ENCODE measurements around the gene CD7. TPM values are rescaled to one million over a fixed set of nuclear protein-coding genes. Genes with fewer than 3 reads are reported as not detected.
A peak's percentile ranks its signal among the peaks of the same experiment; 100 is the strongest.

Gene CD7
- total and polyA plus RNA-seq, 2 donors (not counting 1 experiment from before 2014, with no cell fraction given): 0.67 to 1.3 TPM

GRCh38 chr17:82353484-82353883 is 36.1 kb upstream of the CD7 start:
- H3K4me3 Mint-ChIP-seq: no peak overlapping the region
- Histone ChIP-seq H3K4me3 (ENCODE audit: control extremely low read depth in 1 of 5, extremely low read depth in 1 of 5, insufficient read depth in 1 of 5, low read depth in 2 of 5, low read length in 4 of 5) (no peak overlapping the region), H3K4me2 (replicated peaks; ENCODE audit: low read depth, low read length, poor library complexity, severe bottlenecking) (no peak overlapping the region), H3K4me1 (ENCODE audit: control insufficient read depth in 2 of 2, insufficient read depth in 2 of 2, low read length in 2 of 2) (peaks cover 9 to 13% of the 10 kb centered on the region in 2 donors), H2AFZ (ENCODE audit: insufficient read depth, low read depth, low read length, poor library complexity, severe bottlenecking) (no peak overlapping the region), H3K36me3 (replicated peaks in 1 of 2; ENCODE audit: control extremely low read depth in 1 of 2, control insufficient read depth in 1 of 2, extremely low read depth in 1 of 2, insufficient read depth in 2 of 2, low read length in 1 of 2) (no peaks in the 10 kb centered on the region), H3K27me3 (replicated peaks in 1 of 4; ENCODE audit: control extremely low read depth in 1 of 4, control insufficient read depth in 3 of 4, insufficient read depth in 4 of 4, low read length in 3 of 4) (peaks cover 0 to 28% (median 6%) of the 10 kb centered on the region in 4 experiments), H3K9ac (ENCODE audit: low read length) (no peak overlapping the region), H4K20me1 (ENCODE audit: control insufficient read depth, insufficient read depth, low read length, poor library complexity, severe bottlenecking) (no peaks in the 10 kb centered on the region), H3K9me3 (ENCODE audit: control extremely low read depth in 1 of 3, control insufficient read depth in 2 of 3, insufficient read depth in 1 of 3, low read length in 2 of 3) (no peaks in the 10 kb centered on the region), H3K79me2 (ENCODE audit: control insufficient read depth, insufficient read depth, low read length) (no peaks in the 10 kb centered on the region), H3K27ac (ENCODE audit: low read length in 2 of 2) (no peak overlapping the region)
- ChIA-PET POLR2A (no interaction called here), CTCF (interaction anchor here (0.7 to 4.9 kb wide), 8 partner anchors 10 to 206 kb away, joined by 3 to 43 read pairs (median 4); no protein-coding TSS in a partner anchor)
- peaks cover 15% of the 10 kb centered on the region for H3K27me3 Mint-ChIP-seq
- no peak for DNase-seq
- WGBS (ENCODE audit: insufficient coverage): no CpG with 5 or more reads among the region's 8 CpGs
- intact Hi-C loops (cut with micrococcal nuclease): loop anchor here (2.0 kb wide), 2 partner anchors 61 to 421 kb away; no protein-coding TSS in a partner anchor
- H3K4me1 Mint-ChIP-seq: peaks cover 7% of the 10 kb centered on the region
- no peak for TF ChIP-seq CTCF (IDR thresholded peaks at IDR 0.05)
- TF ChIP-seq EZH2 (IDR thresholded peaks at IDR 0.05; ENCODE audit: borderline replicate concordance, insufficient read depth, low read depth, low read length, poor library complexity, severe bottlenecking): no peak
- no peaks in the 10 kb centered on the region for H3K9me3 Mint-ChIP-seq (ENCODE audit: insufficient read depth)
- ATAC-seq (ENCODE audit: low read depth): no peak
- no peak overlapping the region for H3K27ac Mint-ChIP-seq

DNA sequence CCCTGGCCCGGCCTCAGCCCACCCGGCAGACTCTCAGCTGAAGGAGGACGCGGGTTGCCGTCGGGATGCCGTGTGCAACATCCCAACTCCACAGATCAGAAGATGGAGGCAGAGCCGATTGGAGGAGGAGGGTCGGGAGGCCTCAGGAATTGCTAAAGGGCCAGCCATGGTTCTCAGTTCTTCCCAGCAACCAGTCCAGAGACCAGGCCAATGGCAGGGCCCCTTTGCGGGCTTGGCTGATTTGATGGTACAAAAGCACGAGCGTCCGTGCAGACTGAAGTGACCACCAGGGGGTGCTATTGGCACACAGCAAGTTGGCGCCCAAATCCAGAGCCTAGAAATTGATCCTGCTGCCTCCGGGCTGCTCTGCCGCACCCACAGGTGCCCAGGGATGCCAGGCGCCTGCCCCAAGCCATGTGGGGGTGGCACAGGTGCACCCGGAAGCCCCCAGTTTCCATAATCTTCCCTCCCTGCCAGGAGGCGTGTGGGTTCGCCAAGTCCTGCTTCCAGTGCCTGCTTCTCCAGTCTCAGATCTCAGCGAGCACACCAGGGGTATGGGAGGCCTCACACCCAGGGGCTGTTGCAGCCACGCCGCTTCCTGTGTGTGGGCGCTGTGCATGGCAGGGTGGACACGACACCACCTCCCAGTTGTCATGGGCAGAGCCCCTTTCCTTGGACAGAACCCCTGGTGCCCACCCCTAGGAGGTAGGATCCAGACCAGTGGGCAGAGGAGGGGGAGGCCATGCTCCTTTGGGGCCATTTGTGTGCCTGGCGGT is 34.5 kb upstream of the CD7 start:
- ChIA-PET POLR2A (interaction anchor here (0.7 kb wide), 2 partner anchors 62 to 190 kb away, joined by 5 to 8 read pairs; no protein-coding TSS in a partner anchor), CTCF (interaction anchor here (0.9 to 4.9 kb wide), 16 partner anchors 19 to 699 kb away, joined by 3 to 43 read pairs (median 5); partner anchors contain the start of gene SECTM1)
- H3K27me3 ChIP-seq (replicated peaks in 1 of 4; ENCODE audit: control extremely low read depth in 1 of 4, control insufficient read depth in 3 of 4, insufficient read depth in 4 of 4, low read length in 3 of 4): peaks cover 0 to 27% (median 6%) of the 10 kb centered on the region in 4 experiments
- DNase-seq: peak; percentile 89
- H3K9me3 ChIP-seq (ENCODE audit: control extremely low read depth in 1 of 3, control insufficient read depth in 2 of 3, insufficient read depth in 1 of 3, low read length in 2 of 3): no peaks in the 10 kb centered on the region
- Mint-ChIP-seq H3K9me3 (ENCODE audit: insufficient read depth) (no peaks in the 10 kb centered on the region), H3K4me1 (peaks cover 5% of the 10 kb centered on the region), H3K27me3 (peaks cover 13% of the 10 kb centered on the region), H3K4me3 (no peak overlapping the region), H3K27ac (no peak overlapping the region)
- H2AFZ ChIP-seq (ENCODE audit: insufficient read depth, low read depth, low read length, poor library complexity, severe bottlenecking): no peak overlapping the region
- H3K4me2 ChIP-seq (replicated peaks; ENCODE audit: low read depth, low read length, poor library complexity, severe bottlenecking): peak overlapping the region; percentile 14
- H4K20me1 ChIP-seq (ENCODE audit: control insufficient read depth, insufficient read depth, low read length, poor library complexity, severe bottlenecking): no peaks in the 10 kb centered on the region
- no peaks in the 10 kb centered on the region for H3K79me2 ChIP-seq (ENCODE audit: control insufficient read depth, insufficient read depth, low read length)
- intact Hi-C loops (cut with micrococcal nuclease): loop anchor here (1.0 to 2.0 kb wide), 5 partner anchors 63 to 423 kb away; no protein-coding TSS in a partner anchor
- H3K9ac ChIP-seq (ENCODE audit: low read length): no peak overlapping the region
- no peaks in the 10 kb centered on the region for H3K36me3 ChIP-seq (replicated peaks in 1 of 2; ENCODE audit: control extremely low read depth in 1 of 2, control insufficient read depth in 1 of 2, extremely low read depth in 1 of 2, insufficient read depth in 2 of 2, low read length in 1 of 2)
- H3K27ac ChIP-seq (ENCODE audit: low read length in 2 of 2): no peak overlapping the region
- no peak overlapping the region for H3K4me3 ChIP-seq (ENCODE audit: control extremely low read depth in 1 of 5, extremely low read depth in 1 of 5, insufficient read depth in 1 of 5, low read depth in 2 of 5, low read length in 4 of 5)
- ATAC-seq (ENCODE audit: low read depth): peak; percentile 90
- TF ChIP-seq EZH2 (IDR thresholded peaks at IDR 0.05; ENCODE audit: borderline replicate concordance, insufficient read depth, low read depth, low read length, poor library complexity, severe bottlenecking) (no peak), CTCF (IDR thresholded peaks at IDR 0.05) (peak; percentile 97)
- WGBS (ENCODE audit: insufficient coverage): 45% methylated on average over 23 of the region's 26 CpGs
- H3K4me1 ChIP-seq (ENCODE audit: control insufficient read depth in 2 of 2, insufficient read depth in 2 of 2, low read length in 2 of 2): peaks cover 10 to 14% of the 10 kb centered on the region in 2 donors
